Right lobe of liver (tissue), 4 donors: ENCODE results near the gene DAO.

Experiments
- POLR2A ChIP-seq: fragments of 450-650 bp; IDR thresholded peaks from one replicate; pipeline ENCODE4 v1.6.1; 2017; ENCODE audit warnings: antibody characterized with exemption, mild to moderate bottlenecking
- TF ChIP-seq, protein P1 (sequence below), 4 donors: fragments of 200-600 bp in 3 of 4; fragments of 450-650 bp in 1 of 4; IDR thresholded peaks; one replicate each; pipeline versions ENCODE4 v1.5.1 to v1.8.0; 2016 to 2022; ENCODE audit warnings: antibody characterized with exemption in 4 of 4, mild to moderate bottlenecking in 2 of 4
- donor health status: DM: no; HTN: no; CAD: no.
- donor health status: DM: no; HTN: no; CAD: no.
- donor health status: DM: no; HTN: yes; CAD: no.

DNA sequence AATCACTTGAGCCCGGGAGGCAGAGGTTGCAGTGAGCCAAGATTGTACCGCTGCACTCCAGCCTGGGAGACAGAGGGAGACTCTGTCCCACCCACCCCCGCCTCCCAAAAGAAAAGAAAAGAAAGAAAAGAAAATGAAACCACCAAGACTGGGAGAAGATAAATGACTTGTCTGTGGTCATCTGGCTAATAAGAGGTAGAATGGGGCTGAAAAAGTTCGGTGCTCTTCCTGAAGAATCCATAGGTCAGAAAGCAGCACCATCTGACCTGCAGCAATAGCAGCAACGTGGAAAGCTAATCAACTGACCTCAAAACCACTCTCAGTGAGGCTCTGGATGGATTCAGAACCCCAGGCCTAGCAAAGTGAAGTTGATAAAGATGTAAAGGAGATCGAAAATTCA is 47.7 kb upstream of the DAO start:
- TF ChIP-seq, protein P1, sequence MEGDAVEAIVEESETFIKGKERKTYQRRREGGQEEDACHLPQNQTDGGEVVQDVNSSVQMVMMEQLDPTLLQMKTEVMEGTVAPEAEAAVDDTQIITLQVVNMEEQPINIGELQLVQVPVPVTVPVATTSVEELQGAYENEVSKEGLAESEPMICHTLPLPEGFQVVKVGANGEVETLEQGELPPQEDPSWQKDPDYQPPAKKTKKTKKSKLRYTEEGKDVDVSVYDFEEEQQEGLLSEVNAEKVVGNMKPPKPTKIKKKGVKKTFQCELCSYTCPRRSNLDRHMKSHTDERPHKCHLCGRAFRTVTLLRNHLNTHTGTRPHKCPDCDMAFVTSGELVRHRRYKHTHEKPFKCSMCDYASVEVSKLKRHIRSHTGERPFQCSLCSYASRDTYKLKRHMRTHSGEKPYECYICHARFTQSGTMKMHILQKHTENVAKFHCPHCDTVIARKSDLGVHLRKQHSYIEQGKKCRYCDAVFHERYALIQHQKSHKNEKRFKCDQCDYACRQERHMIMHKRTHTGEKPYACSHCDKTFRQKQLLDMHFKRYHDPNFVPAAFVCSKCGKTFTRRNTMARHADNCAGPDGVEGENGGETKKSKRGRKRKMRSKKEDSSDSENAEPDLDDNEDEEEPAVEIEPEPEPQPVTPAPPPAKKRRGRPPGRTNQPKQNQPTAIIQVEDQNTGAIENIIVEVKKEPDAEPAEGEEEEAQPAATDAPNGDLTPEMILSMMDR (IDR thresholded peaks at IDR 0.05) = no peak
- no peak for TF ChIP-seq POLR2A
